K562 (cell line): ENCODE results near the gene AKT1S1. TPM values are rescaled to one million over a fixed set of nuclear protein-coding genes. Genes with fewer than 3 reads are reported as not detected.

ENCODE experiments used
- FIP1L1 ChIP-seq: fragments of 200-400 bp; formaldehyde crosslinking; IDR thresholded peaks from 2 replicates; pipeline ENCODE4 v1.6.1; 2018; ENCODE audit warnings: mild to moderate bottlenecking, low read depth, low read length; ENCODE audit not compliant: poor library complexity, severe bottlenecking
- NEUROD1 ChIP-seq: fragments of 150-350 bp; IDR thresholded peaks from 2 replicates; pipeline ENCODE4 v1.6.1; 2014; ENCODE audit warnings: borderline replicate concordance, low read length, low read depth; ENCODE audit not compliant: partially characterized antibody
- NFXL1 ChIP-seq: fragments of 450-650 bp; formaldehyde crosslinking; IDR thresholded peaks from 2 replicates; pipeline ENCODE4 v1.4.0; 2021; ENCODE audit warnings: mild to moderate bottlenecking
- POLR2B ChIP-seq: fragments of 450-650 bp; IDR thresholded peaks from 2 replicates; pipeline ENCODE4 v1.6.1; 2018; ENCODE audit warnings: low read depth; ENCODE audit not compliant: partially characterized antibody
- RFX7 ChIP-seq: fragments of 250-450 bp; sonication (Bioruptor Pico); IDR thresholded peaks from 2 replicates; pipeline ENCODE4 v1.5.1; 2021; ENCODE audit warnings: mild to moderate bottlenecking
- SIRT6 ChIP-seq: IDR thresholded peaks from one replicate; pipeline ENCODE4 v1.6.1; 2012; ENCODE audit warnings: low read depth, mild to moderate bottlenecking, control low read depth, inconsistent platforms, low read length, moderate library complexity
- SMARCC2 ChIP-seq: fragments of 450-650 bp; IDR thresholded peaks from 2 replicates; pipeline ENCODE4 v1.6.1; 2017; ENCODE audit warnings: antibody characterized with exemption, moderate library complexity, mild to moderate bottlenecking, low read depth
- SOX6 ChIP-seq: fragments of 450-650 bp; IDR thresholded peaks from 2 replicates; pipeline ENCODE4 v1.6.1; 2014; ENCODE audit warnings: mild to moderate bottlenecking
- SP2 ChIP-seq: IDR thresholded peaks from 2 replicates; pipeline ENCODE4 v1.6.1; 2011; ENCODE audit warnings: mild to moderate bottlenecking, low read depth, low read length, moderate library complexity; ENCODE audit not compliant: poor library complexity, severe bottlenecking; ENCODE audit errors: extremely low read depth
- ZFX ChIP-seq: sonication (generic); formaldehyde crosslinking; IDR thresholded peaks from 2 replicates; pipeline ENCODE4 v1.8.0; 2022; ENCODE audit warnings: mild to moderate bottlenecking, missing genetic modification reagents, moderate library complexity
- ZNF316 ChIP-seq: fragments of 450-650 bp; IDR thresholded peaks from 2 replicates; pipeline ENCODE4 v1.6.1; 2016
- ZNF589 ChIP-seq: fragments of 200-800 bp; sonication (Bioruptor generic); IDR thresholded peaks from 2 replicates; pipeline ENCODE4 v1.6.1; 2016; ENCODE audit warnings: low read depth, missing genetic modification characterization, missing compliant biosample characterization
- ZNF668 ChIP-seq: fragments of 250-450 bp; sonication (Bioruptor Pico); IDR thresholded peaks from 2 replicates; pipeline ENCODE4 v1.8.0; 2022; ENCODE audit warnings: mild to moderate bottlenecking, inconsistent platforms
- polyA plus RNA-seq, 8 experiments: library from polyadenylated mRNA; depleted of rRNA in 4 of 8; stranded (reverse) in 5 of 8; unstranded in 3 of 8; fragments of >200 nt; fragmentation: Nextera tagmentation in 2 of 8; fragmentation: Illumina TruSeq in 1 of 8; extraction: Ambion mirVana in 2 of 8; extraction: Trizol in 1 of 8; gene quantifications; 2 replicates each; pipeline versions ENCODE4 v1.2.1 to v1.2.3, GENCODE V29; 2011 to 2014; ENCODE audit warnings: inconsistent platforms in 1 of 8, missing spikeins in 1 of 8
- total RNA-seq, 7 experiments: library from RNA; depleted of rRNA in 6 of 7; stranded (reverse); fragments of >200 nt in 6 of 7; fragmentation: Illumina TruSeq in 2 of 7; extraction: Trizol in 2 of 7; gene quantifications; 2 replicates each; pipeline versions ENCODE4 v1.2.1 to v1.2.3, GENCODE V29; 2011 to 2021; ENCODE audit warnings: low replicate concordance in 1 of 7
- TF ChIP-seq, protein P1 (sequence below): fragments of 200-600 bp; sonication (generic); IDR thresholded peaks from one replicate; pipeline ENCODE4 v1.6.1; 2012; ENCODE audit warnings: mild to moderate bottlenecking, low read depth, low read length, inconsistent platforms
- TF ChIP-seq, protein P2 (sequence below): fragments of 250-450 bp; sonication (Bioruptor Pico); IDR thresholded peaks from 2 replicates; pipeline ENCODE4 v1.4.0; 2020; ENCODE audit warnings: mild to moderate bottlenecking, moderate library complexity

The AKT1S1 gene
- total and polyA plus RNA-seq, 9 of the 15 experiments (the other 6 are each of a cell fraction or from before 2014, with no cell fraction given) = 1.2 to 50.3 (median 17.1) TPM

DNA sequence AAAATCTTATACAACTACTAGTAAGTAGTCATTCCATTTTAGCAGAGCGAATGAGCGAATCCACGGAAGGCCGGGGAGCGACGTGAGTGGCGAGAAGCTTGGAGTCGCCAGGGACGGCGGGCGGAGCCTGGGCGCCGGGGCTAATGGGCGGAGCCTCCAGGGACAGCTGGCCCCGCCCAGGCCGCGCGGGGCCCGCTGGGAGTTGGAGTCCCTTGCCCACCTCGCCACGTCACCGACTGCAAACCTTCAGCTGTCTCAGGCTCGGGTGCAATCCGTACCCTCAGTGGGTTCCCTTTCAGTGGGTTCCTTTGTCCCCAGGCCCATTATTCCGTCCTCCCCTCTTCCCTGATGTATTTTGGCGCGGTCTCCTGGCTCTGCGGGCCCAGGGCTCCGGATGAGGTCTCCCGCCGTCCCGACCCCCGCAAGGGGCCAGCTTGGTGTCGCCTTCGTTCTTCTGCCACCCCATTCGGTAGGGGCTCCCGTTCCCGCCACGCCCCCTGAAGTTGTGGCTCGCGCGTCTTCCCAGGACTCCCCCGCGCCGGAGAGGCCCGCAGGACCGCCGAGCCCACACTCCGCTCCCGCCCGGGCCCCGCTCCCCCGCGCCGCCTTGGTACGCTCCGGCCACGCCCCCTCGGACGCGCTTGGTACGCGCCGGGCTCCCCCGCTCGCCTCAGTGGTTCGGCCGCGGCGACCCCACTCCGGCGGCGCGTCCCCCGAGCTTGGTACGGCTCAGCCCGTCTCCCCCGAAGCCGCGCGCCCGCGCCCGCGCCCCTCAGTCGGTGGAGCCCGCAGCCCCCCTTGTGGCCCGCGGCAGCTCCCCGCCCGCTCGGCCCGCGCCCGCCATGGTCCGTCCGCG lies 26.4 kb downstream of the AKT1S1 start, which contains the start of gene PTOV1 (continued):
- TF ChIP-seq, protein P1, sequence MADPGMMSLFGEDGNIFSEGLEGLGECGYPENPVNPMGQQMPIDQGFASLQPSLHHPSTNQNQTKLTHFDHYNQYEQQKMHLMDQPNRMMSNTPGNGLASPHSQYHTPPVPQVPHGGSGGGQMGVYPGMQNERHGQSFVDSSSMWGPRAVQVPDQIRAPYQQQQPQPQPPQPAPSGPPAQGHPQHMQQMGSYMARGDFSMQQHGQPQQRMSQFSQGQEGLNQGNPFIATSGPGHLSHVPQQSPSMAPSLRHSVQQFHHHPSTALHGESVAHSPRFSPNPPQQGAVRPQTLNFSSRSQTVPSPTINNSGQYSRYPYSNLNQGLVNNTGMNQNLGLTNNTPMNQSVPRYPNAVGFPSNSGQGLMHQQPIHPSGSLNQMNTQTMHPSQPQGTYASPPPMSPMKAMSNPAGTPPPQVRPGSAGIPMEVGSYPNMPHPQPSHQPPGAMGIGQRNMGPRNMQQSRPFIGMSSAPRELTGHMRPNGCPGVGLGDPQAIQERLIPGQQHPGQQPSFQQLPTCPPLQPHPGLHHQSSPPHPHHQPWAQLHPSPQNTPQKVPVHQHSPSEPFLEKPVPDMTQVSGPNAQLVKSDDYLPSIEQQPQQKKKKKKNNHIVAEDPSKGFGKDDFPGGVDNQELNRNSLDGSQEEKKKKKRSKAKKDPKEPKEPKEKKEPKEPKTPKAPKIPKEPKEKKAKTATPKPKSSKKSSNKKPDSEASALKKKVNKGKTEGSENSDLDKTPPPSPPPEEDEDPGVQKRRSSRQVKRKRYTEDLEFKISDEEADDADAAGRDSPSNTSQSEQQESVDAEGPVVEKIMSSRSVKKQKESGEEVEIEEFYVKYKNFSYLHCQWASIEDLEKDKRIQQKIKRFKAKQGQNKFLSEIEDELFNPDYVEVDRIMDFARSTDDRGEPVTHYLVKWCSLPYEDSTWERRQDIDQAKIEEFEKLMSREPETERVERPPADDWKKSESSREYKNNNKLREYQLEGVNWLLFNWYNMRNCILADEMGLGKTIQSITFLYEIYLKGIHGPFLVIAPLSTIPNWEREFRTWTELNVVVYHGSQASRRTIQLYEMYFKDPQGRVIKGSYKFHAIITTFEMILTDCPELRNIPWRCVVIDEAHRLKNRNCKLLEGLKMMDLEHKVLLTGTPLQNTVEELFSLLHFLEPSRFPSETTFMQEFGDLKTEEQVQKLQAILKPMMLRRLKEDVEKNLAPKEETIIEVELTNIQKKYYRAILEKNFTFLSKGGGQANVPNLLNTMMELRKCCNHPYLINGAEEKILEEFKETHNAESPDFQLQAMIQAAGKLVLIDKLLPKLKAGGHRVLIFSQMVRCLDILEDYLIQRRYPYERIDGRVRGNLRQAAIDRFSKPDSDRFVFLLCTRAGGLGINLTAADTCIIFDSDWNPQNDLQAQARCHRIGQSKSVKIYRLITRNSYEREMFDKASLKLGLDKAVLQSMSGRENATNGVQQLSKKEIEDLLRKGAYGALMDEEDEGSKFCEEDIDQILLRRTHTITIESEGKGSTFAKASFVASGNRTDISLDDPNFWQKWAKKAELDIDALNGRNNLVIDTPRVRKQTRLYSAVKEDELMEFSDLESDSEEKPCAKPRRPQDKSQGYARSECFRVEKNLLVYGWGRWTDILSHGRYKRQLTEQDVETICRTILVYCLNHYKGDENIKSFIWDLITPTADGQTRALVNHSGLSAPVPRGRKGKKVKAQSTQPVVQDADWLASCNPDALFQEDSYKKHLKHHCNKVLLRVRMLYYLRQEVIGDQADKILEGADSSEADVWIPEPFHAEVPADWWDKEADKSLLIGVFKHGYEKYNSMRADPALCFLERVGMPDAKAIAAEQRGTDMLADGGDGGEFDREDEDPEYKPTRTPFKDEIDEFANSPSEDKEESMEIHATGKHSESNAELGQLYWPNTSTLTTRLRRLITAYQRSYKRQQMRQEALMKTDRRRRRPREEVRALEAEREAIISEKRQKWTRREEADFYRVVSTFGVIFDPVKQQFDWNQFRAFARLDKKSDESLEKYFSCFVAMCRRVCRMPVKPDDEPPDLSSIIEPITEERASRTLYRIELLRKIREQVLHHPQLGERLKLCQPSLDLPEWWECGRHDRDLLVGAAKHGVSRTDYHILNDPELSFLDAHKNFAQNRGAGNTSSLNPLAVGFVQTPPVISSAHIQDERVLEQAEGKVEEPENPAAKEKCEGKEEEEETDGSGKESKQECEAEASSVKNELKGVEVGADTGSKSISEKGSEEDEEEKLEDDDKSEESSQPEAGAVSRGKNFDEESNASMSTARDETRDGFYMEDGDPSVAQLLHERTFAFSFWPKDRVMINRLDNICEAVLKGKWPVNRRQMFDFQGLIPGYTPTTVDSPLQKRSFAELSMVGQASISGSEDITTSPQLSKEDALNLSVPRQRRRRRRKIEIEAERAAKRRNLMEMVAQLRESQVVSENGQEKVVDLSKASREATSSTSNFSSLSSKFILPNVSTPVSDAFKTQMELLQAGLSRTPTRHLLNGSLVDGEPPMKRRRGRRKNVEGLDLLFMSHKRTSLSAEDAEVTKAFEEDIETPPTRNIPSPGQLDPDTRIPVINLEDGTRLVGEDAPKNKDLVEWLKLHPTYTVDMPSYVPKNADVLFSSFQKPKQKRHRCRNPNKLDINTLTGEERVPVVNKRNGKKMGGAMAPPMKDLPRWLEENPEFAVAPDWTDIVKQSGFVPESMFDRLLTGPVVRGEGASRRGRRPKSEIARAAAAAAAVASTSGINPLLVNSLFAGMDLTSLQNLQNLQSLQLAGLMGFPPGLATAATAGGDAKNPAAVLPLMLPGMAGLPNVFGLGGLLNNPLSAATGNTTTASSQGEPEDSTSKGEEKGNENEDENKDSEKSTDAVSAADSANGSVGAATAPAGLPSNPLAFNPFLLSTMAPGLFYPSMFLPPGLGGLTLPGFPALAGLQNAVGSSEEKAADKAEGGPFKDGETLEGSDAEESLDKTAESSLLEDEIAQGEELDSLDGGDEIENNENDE = no peak
- TF ChIP-seq SIRT6 (no peak), ZNF589 (CRISPR knock-in tag) (no peak), NFXL1 (CRISPR knock-in tag) (no peak), SP2 (no peak), ZNF668 (CRISPR knock-in tag) (no peak), FIP1L1 (no peak), RFX7 (CRISPR knock-in tag) (no peak), SOX6 (peak; percentile 47), ZFX (peak; percentile 99), SMARCC2 (no peak), POLR2B (peak; percentile 59), NEUROD1 (no peak), ZNF316 (peak; percentile 85)
- TF ChIP-seq, protein P2, sequence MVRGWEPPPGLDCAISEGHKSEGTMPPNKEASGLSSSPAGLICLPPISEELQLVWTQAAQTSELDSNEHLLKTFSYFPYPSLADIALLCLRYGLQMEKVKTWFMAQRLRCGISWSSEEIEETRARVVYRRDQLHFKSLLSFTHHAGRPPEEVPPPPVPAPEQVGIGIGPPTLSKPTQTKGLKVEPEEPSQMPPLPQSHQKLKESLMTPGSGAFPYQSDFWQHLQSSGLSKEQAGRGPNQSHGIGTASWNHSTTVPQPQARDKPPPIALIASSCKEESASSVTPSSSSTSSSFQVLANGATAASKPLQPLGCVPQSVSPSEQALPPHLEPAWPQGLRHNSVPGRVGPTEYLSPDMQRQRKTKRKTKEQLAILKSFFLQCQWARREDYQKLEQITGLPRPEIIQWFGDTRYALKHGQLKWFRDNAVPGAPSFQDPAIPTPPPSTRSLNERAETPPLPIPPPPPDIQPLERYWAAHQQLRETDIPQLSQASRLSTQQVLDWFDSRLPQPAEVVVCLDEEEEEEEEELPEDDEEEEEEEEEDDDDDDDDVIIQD (CRISPR knock-in tag) = no peak
